ENCODE data around the gene SLC2A1.

SLC2A1 gene

DNA sequence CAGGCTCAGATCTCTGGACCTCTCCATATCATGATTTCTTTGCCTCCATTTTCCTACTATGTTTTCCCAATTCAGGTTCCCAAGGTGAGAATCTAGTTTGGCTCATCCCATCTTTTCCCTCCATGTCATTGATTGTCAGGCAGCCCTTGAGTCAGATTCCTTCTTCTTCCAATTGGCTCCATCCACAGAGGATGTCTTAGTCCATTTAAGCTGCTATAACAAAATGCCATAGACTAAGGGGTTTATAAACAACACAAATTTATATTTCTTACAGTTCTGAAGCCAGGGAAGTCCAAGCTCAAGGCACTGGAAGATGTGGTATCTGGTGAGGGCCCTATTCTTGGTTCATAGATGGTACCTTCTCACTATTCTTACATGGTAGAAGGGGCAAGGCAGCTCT, 42.8 kb upstream of the SLC2A1 start:
- TF ChIP-seq, protein P1, sequence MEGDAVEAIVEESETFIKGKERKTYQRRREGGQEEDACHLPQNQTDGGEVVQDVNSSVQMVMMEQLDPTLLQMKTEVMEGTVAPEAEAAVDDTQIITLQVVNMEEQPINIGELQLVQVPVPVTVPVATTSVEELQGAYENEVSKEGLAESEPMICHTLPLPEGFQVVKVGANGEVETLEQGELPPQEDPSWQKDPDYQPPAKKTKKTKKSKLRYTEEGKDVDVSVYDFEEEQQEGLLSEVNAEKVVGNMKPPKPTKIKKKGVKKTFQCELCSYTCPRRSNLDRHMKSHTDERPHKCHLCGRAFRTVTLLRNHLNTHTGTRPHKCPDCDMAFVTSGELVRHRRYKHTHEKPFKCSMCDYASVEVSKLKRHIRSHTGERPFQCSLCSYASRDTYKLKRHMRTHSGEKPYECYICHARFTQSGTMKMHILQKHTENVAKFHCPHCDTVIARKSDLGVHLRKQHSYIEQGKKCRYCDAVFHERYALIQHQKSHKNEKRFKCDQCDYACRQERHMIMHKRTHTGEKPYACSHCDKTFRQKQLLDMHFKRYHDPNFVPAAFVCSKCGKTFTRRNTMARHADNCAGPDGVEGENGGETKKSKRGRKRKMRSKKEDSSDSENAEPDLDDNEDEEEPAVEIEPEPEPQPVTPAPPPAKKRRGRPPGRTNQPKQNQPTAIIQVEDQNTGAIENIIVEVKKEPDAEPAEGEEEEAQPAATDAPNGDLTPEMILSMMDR (IDR thresholded peaks at IDR 0.05; ENCODE audit: low read depth, low read length): no peak
- H3K4me3 ChIP-seq (ENCODE audit: low read depth, low read length): no peak overlapping the region

DNA sequence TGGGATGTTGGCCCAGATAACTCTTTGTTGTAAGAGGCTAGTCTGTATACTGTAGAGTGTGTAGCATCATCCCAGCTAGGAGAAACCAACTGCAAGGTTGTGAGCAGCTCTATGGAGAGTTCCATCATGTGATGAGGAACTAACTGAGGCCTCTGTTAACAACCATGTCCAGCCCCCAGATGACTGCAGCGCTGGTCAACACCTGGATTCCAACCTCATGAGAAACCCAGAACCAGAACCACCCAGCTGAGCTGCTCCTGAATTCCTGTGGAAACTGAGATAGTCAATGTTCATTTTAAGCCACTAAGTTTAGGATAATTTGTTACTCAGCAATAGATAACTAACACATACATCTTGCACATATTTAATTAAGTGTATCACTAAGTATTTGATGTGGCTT, 41.6 kb upstream of the SLC2A1 start:
- TF ChIP-seq, protein P1 (IDR thresholded peaks at IDR 0.05; ENCODE audit: low read depth, low read length): no peak
- no peak overlapping the region for H3K4me3 ChIP-seq (ENCODE audit: low read depth, low read length)

DNA sequence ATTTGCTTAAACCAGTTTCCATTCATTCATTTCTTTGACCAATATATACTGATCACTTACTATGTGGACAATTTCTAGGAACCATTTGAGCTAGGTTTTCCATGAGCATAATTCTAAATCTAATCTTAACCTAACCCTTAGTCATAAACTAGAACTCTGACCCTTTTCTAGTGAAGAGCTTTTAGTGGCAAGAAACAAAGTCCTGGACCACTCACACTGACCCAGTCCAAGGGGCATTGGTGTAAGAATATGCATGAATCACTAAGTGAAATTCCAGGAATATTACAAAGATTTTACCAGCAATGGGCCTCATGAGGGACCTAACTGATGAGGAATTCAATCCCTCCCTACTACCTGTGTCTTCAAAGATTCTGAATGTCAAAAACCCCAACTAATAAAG, 40.6 kb upstream of the SLC2A1 start:
- H3K4me3 ChIP-seq (ENCODE audit: low read depth, low read length): no peak overlapping the region
- TF ChIP-seq, protein P1 (IDR thresholded peaks at IDR 0.05; ENCODE audit: low read depth, low read length): no peak

DNA sequence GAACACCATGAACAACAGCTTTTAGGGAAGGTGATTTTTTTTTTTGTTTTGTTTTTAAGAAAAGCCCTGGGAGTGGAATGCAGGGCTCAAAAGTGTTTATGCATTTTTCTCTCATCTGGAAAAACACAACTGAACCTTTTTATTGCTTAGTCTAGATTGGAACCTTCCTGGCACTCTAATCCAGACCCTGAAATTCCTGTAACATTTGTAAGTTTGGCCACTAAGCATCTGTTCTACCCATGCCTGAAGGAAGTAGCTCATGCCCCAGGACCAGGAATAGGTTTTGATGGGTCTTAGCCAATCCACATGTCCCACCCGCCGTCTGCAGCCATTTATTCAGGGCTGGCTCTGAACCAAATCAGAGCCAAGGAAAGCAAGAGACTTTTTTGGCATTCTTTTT, 39.7 kb upstream of the SLC2A1 start:
- H3K4me3 ChIP-seq (ENCODE audit: low read depth, low read length): no peak overlapping the region
- TF ChIP-seq, protein P1 (IDR thresholded peaks at IDR 0.05; ENCODE audit: low read depth, low read length): no peak

DNA sequence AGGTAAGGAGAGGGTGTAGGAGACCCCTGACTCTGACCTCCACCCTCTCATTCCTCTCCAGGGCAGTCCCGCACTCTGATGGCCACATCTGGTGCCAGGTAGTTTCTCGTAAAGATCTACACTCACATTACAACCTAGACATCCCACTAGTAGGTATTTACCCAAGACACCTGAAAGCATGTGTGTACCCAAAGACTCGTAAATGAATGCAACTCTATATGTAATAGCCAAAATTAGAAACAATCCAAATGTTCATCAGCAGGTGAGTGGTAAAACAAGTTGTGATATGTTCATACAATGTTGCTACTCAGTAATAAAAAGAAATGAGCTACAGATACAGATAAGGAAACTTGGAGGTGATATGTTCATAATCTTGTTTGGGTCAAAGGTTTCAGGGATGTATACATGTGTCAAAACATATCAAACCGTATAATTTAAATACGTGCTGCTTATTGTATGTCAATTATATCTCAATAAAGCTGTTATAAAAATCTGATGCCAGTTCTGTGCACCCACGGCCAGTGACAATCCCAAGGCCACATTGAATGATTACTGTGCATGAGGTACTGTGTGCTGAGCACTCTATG, 37.8 kb upstream of the SLC2A1 start:
- TF ChIP-seq, protein P1 (IDR thresholded peaks at IDR 0.05; ENCODE audit: low read depth, low read length): no peak
- H3K4me3 ChIP-seq (ENCODE audit: low read depth, low read length): no peak overlapping the region

DNA sequence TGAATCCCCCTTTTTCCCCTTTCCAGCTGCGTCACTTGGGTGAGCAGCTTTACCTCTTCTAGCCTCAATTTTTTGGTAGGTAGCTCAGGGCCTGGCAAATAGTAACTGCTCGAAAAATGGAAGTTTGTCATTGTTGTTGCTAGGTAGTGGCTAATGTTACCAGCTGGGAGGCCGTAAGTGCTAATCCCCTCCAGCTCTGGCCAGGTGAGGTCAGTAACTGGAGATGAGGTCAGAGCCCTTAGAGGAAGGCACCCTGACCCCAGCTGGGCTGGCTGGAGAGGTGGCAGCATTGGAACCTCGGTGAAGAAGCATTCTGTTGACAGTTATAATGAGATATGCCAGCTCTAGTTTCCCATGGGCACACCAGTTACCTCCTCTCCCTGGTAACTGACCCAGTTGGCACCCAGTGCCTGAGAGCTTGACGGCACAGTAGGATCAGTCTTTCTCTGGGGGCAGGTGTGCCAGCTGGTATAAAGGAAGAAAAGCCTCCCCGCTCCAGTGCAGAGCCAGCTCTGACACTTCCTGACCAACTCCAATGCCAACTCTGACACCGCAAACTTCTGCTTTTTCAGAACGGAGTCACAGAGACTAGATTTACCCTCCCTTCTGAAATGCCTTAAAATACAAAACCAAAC, 35.0 kb upstream of the SLC2A1 start:
- H3K4me3 ChIP-seq (ENCODE audit: low read depth, low read length): no peak overlapping the region
- TF ChIP-seq, protein P1 (IDR thresholded peaks at IDR 0.05; ENCODE audit: low read depth, low read length): no peak

DNA sequence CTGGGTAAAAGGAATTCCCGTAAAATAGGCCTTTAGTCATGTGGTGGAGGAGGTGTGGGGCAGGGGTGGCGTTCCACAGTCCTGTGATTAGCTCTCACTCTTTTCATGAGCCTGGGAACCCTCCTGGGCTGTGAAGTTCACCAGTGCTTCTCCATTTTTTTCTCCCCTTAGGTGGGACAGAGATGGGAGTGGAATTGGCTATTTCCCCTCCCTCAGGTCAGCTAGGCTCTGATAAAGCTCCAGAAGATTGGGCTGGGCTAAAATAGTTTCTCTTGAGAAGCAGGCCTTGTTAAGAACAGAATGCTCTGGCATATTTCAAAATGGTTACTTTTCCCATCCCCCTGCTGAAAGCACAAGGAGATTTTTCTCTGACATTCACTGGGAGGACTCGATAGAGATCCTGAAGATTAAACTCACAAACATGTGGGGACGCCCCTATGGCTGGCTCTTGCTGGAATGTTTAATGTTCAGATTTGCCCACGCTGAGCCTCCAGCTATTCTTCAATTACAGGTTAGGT, 33.4 kb upstream of the SLC2A1 start:
- H3K4me3 ChIP-seq (ENCODE audit: low read depth, low read length): no peak overlapping the region
- TF ChIP-seq, protein P1 (IDR thresholded peaks at IDR 0.05; ENCODE audit: low read depth, low read length): no peak

Data from WI38 (cell line).